HCT116 (cell line): ENCODE data around the gene PPDPF. TPM values are rescaled to one million over a fixed set of nuclear protein-coding genes. Genes with fewer than 3 reads are reported as not detected.

Source experiments
- ATAC-seq: fragments of 200-7000 bp; cut with Tn5 transposase; 2 replicates; pipeline ENCODE4 v1.9.1; 2020; ENCODE audit warnings: mild to moderate bottlenecking, moderate library complexity
- BruUV-seq: library from RNA; stranded (reverse); fragments of 400-500 nt; replicated peaks from 2 replicates; lab custom pipeline; 2021; lab: Mats Ljungman, UMichigan
- CTCF ChIA-PET: fragments of 300-600 bp; sonication (Branson Sonifier 250); formaldehyde crosslinking; loops from one replicate; lab custom pipeline; 2021; ENCODE audit warnings: antibody characterized with exemption; lab: Charles Lee
- POLR2A ChIA-PET: fragments of 300-600, 350-600 bp; sonication (Branson Sonifier 250); formaldehyde crosslinking; loops from one replicate; lab custom pipeline; 2021; ENCODE audit warnings: antibody characterized with exemption; lab: Charles Lee
- RAD21 ChIA-PET, 2 experiments: fragments of 300-600 bp; sonication (Branson Sonifier 250); formaldehyde crosslinking; loops; one replicate each; lab custom pipeline; 2023; ENCODE audit warnings: low total read pairs in 2 of 2; ENCODE audit not compliant: uncharacterized antibody in 2 of 2, unreplicated experiment in 2 of 2, low non-redundant PET in 1 of 2; lab: Charles Lee
- DNase-seq: peaks from one replicate; pipeline ENCODE4 v3.0.0-alpha.2; 2010; ENCODE audit warnings: low read depth, low spot score
- H2AFZ ChIP-seq: fragments of 200-600 bp; shearing (Covaris generic), sonication (generic); 2 replicates; pipeline ENCODE4 v1.6.1; 2017; ENCODE audit warnings: low read depth, mixed run types, mixed read lengths, antibody characterized with exemption, low read length; ENCODE audit not compliant: poor library complexity, severe bottlenecking
- H3K27ac ChIP-seq: 2 replicates; pipeline ENCODE4 v1.5.1; 2012; ENCODE audit warnings: low read depth, low read length
- H3K27me3 ChIP-seq: fragments of 200-600 bp; sonication (generic); 2 replicates; pipeline ENCODE4 v1.6.1; 2016; ENCODE audit warnings: mixed run types, low read length, mixed read lengths; ENCODE audit not compliant: insufficient read depth
- H3K36me3 ChIP-seq, 2 experiments: fragments of 200-500 bp in 1 of 2; fragments of 200-600 bp in 1 of 2; sonication (Bioruptor generic) in 1 of 2; sonication (generic) in 1 of 2; 2 replicates each; pipeline versions ENCODE4 v1.5.1 to v1.6.1; 2014 to 2016; ENCODE audit warnings: low read length in 2 of 2, inconsistent platforms in 1 of 2, mixed read lengths in 1 of 2, mixed run types in 1 of 2; ENCODE audit not compliant: insufficient read depth in 2 of 2, control insufficient read depth in 1 of 2
- H3K4me1 ChIP-seq, 2 experiments: fragments of 200-600 bp in 1 of 2; sonication (generic) in 1 of 2; 2 replicates each; pipeline versions ENCODE4 v1.5.1 to v1.6.1; 2012 to 2017; ENCODE audit warnings: low read length in 2 of 2, inconsistent platforms in 1 of 2, mild to moderate bottlenecking in 1 of 2, mixed read lengths in 1 of 2, mixed run types in 1 of 2, moderate library complexity in 1 of 2; ENCODE audit not compliant: insufficient read depth in 2 of 2, control insufficient read depth in 1 of 2
- H3K4me2 ChIP-seq: fragments of 200-600 bp; sonication (generic); 2 replicates; pipeline ENCODE4 v1.6.1; 2017; ENCODE audit warnings: mixed run types, low read length, mixed read lengths
- H3K4me3 ChIP-seq, 2 experiments: fragments of 200-600 bp in 1 of 2; sonication (generic) in 1 of 2; replicated peaks in 1 of 2; 2 replicates each; pipeline ENCODE4 v1.5.1; 2011 to 2016; ENCODE audit warnings: low read length in 2 of 2, control low read depth in 1 of 2, low read depth in 1 of 2, mild to moderate bottlenecking in 1 of 2, mixed read lengths in 1 of 2, mixed run types in 1 of 2
- H3K79me2 ChIP-seq: fragments of 200-600 bp; sonication (generic); 2 replicates; pipeline ENCODE4 v1.6.1; 2017; ENCODE audit warnings: mild to moderate bottlenecking, mixed run types, low read length, moderate library complexity, mixed read lengths; ENCODE audit not compliant: insufficient read depth
- H3K9ac ChIP-seq: fragments of 200-600 bp; sonication (generic); 2 replicates; pipeline ENCODE4 v1.6.1; 2016; ENCODE audit warnings: low read length, mixed read lengths
- H3K9me2 ChIP-seq: fragments of 200-600 bp; sonication (generic), shearing (Covaris generic); 2 replicates; pipeline ENCODE4 v1.6.1; 2017; ENCODE audit warnings: mixed run types, mild to moderate bottlenecking, moderate library complexity; ENCODE audit not compliant: insufficient read depth
- H3K9me3 ChIP-seq, 2 experiments: fragments of 200-500 bp in 1 of 2; fragments of 200-600 bp in 1 of 2; sonication (Bioruptor generic) in 1 of 2; sonication (generic) in 1 of 2; 2 replicates each; pipeline ENCODE4 v1.6.1; 2014 to 2017; ENCODE audit warnings: low read length in 2 of 2, mixed read lengths in 2 of 2, inconsistent platforms in 1 of 2, low read depth in 1 of 2, mild to moderate bottlenecking in 1 of 2, mixed run types in 1 of 2, moderate library complexity in 1 of 2; ENCODE audit not compliant: control insufficient read depth in 1 of 2, insufficient read depth in 1 of 2
- H4K20me1 ChIP-seq: fragments of 200-600 bp; sonication (generic), shearing (Covaris generic); 2 replicates; pipeline ENCODE4 v1.6.1; 2017; ENCODE audit warnings: mixed run types, mild to moderate bottlenecking, moderate library complexity; ENCODE audit not compliant: insufficient read depth
- CTCF ChIP-seq, 3 experiments: fragments of 200-600 bp in 1 of 3; sonication (generic) in 1 of 3; IDR thresholded peaks in 2 of 3; conservative IDR thresholded peaks in 1 of 3; 2 replicates each; pipeline ENCODE4 v1.5.1; 2012 to 2017; ENCODE audit warnings: low read depth in 2 of 3, low read length in 2 of 3, antibody characterized with exemption in 1 of 3, borderline replicate concordance in 1 of 3, control low read depth in 1 of 3, mild to moderate bottlenecking in 1 of 3, mixed read lengths in 1 of 3, mixed run types in 1 of 3, moderate library complexity in 1 of 3; ENCODE audit not compliant: insufficient read depth in 1 of 3
- EGR1 ChIP-seq: IDR thresholded peaks from 2 replicates; pipeline ENCODE4 v1.6.1; 2012; ENCODE audit warnings: low read depth
- EZH2phosphoT487 ChIP-seq: fragments of 200-600 bp; IDR thresholded peaks from 2 replicates; pipeline ENCODE4 v1.6.1; 2018; ENCODE audit warnings: antibody characterized with exemption, borderline replicate concordance
- JUND ChIP-seq: IDR thresholded peaks from 2 replicates; pipeline ENCODE4 v1.6.1; 2012
- MAX ChIP-seq: IDR thresholded peaks from 2 replicates; pipeline ENCODE4 v1.6.1; 2012
- POLR2A ChIP-seq: IDR thresholded peaks from 2 replicates; pipeline ENCODE4 v1.7.0; 2011; ENCODE audit warnings: borderline replicate concordance; ENCODE audit not compliant: insufficient read depth, insufficient read length; ENCODE audit errors: extremely low read depth
- POLR2AphosphoS5 ChIP-seq: IDR thresholded peaks from 2 replicates; pipeline ENCODE4 v1.6.1; 2011; ENCODE audit warnings: mild to moderate bottlenecking, low read depth, low read length, moderate library complexity
- RAD21 ChIP-seq: IDR thresholded peaks from 2 replicates; pipeline ENCODE4 v1.6.1; 2012; ENCODE audit warnings: low read depth, mild to moderate bottlenecking
- SP1 ChIP-seq: IDR thresholded peaks from 2 replicates; pipeline ENCODE4 v1.6.1; 2012; ENCODE audit warnings: low read depth
- YY1 ChIP-seq: IDR thresholded peaks from 2 replicates; pipeline ENCODE4 v1.6.1; 2011; ENCODE audit warnings: low read length, low read depth, moderate library complexity, mild to moderate bottlenecking; ENCODE audit not compliant: insufficient replicate concordance; ENCODE audit errors: extremely low read depth
- intact Hi-C: fragments of 100-400 bp; cut with micrococcal nuclease; formaldehyde crosslinking; loops from 2 replicates; pipeline ENCODE4 v1.10.0; 2022
- total RNA-seq: library from RNA; stranded (reverse); gene quantifications from one replicate; pipeline ENCODE4 v1.2.1, GENCODE V29; 2021; ENCODE audit not compliant: unreplicated experiment

The PPDPF gene
- total RNA-seq, 1 experiment from 2014 or later, result 346 TPM

GRCh38 chr20:63519668-63520503 lies 679 bp upstream of the PPDPF start:
- intact Hi-C loops, result no loop called here

More at GRCh38 chr20:63519668-63520503, 679 bp upstream of the PPDPF start:
- ChIA-PET CTCF (interaction anchor here (1.0 to 1.9 kb wide), 3 partner anchors 17 to 454 kb away, joined by 4 to 9 read pairs (median 5); partner anchors contain the start of gene PTK6), RAD21 (interaction anchor here (0.6 to 1.0 kb wide), 3 partner anchors 11 to 36 kb away, joined by 3 read pairs; no protein-coding TSS in a partner anchor), POLR2A (interaction anchor here (0.6 to 2.1 kb wide), 5 partner anchors 11 to 25 kb away, joined by 3 to 10 read pairs (median 7); partner anchors contain the start of gene PTK6)
- H3K9me2 ChIP-seq, result no peaks in the 10 kb centered on the region
- H4K20me1 ChIP-seq, result no peaks in the 10 kb centered on the region
- H3K4me2 ChIP-seq, result peak overlapping the region; percentile 93
- peaks cover 21% of the 10 kb centered on the region for H3K79me2 ChIP-seq
- peaks cover 5 to 7% of the 10 kb centered on the region in 2 experiments; a peak in 2 of 4 replicates for H3K9me3 ChIP-seq
- DNase-seq (no peak), ATAC-seq (peak; percentile 69)
- peak overlapping the region; percentile 94 for H3K9ac ChIP-seq
- H3K27ac ChIP-seq, result peak overlapping the region; percentile 98
- no peaks in the 10 kb centered on the region for H3K27me3 ChIP-seq
- H2AFZ ChIP-seq, result peak overlapping the region; percentile 26
- H3K4me3 ChIP-seq, result peak overlapping the region; percentile 89 to 97
- peaks cover 6 to 24% of the 10 kb centered on the region in 2 experiments for H3K36me3 ChIP-seq
- peak; percentile 22 for TF ChIP-seq POLR2AphosphoS5
- 0 out of 2 replicates have a peak, but pooled peaks have one; percentile 1 for TF ChIP-seq SP1
- TF ChIP-seq RAD21, result peak; percentile 6; the same call in 1 of the 2 replicates
- TF ChIP-seq JUND, result no peak
- TF ChIP-seq EZH2phosphoT487, result no peak
- TF ChIP-seq CTCF (IDR thresholded peaks at IDR 0.05 in 2 of 3, conservative IDR thresholded peaks at IDR 0.05 in 1 of 3; ENCODE audit: borderline replicate concordance in 1 of 3, insufficient read depth in 1 of 3, low read depth in 2 of 3, low read length in 2 of 3), result peak in 1 of 3 experiments; percentile 22; a peak in 1 of 6 replicates
- TF ChIP-seq EGR1, result peak; percentile 90
- peak; percentile 12 for TF ChIP-seq POLR2A
- peak; percentile 32 for TF ChIP-seq YY1
- TF ChIP-seq MAX, result peak; percentile 26; the same call in 1 of the 2 replicates
- H3K4me1 ChIP-seq, result peaks cover 5 to 35% of the 10 kb centered on the region in 2 experiments; a peak in 3 of 4 replicates
- TSS peak; percentile 77 for BruUV-seq
